ENCODE data around the gene CTSC. TPM values are rescaled to one million over a fixed set of nuclear protein-coding genes. Genes with fewer than 3 reads are reported as not detected.

CTSC gene
- total and polyA plus RNA-seq, 10 donors: 67.1 to 566 (median 253) TPM

- no peaks in the 10 kb centered on the region for H3K36me3 ChIP-seq
- 55 to 78% (median 74%) methylated on average over 3 of the region's 3 CpGs for WGBS, 5 donors
- H3K4me3 ChIP-seq: no peak overlapping the region
- intact Hi-C loops (cut with DNase I; ENCODE audit: low total_unique reads): no loop called here
- no peaks in the 10 kb centered on the region for H3K27me3 ChIP-seq (replicated peaks in 1 of 7)
- H3K27ac ChIP-seq: no peak overlapping the region
- no peaks in the 10 kb centered on the region for H3K9me3 ChIP-seq
- no peak for TF ChIP-seq CTCF (IDR thresholded peaks at IDR 0.05 in 8 of 11, conservative IDR thresholded peaks at IDR 0.05 in 3 of 11)
- TF ChIP-seq POLR2A (IDR thresholded peaks at IDR 0.05): no peak
- no peak for TF ChIP-seq POLR2AphosphoS5 (IDR thresholded peaks at IDR 0.05)
- H3K4me1 ChIP-seq: no peaks in the 10 kb centered on the region
- DNase-seq: no peak
These were observed 45.9 kb upstream of the CTSC start for GRCh38 chr11:88383447-88383846.

- TF ChIP-seq POLR2A (IDR thresholded peaks at IDR 0.05) (no peak), CTCF (IDR thresholded peaks at IDR 0.05 in 8 of 11, conservative IDR thresholded peaks at IDR 0.05 in 3 of 11) (no peak), POLR2AphosphoS5 (IDR thresholded peaks at IDR 0.05) (no peak)
- DNase-seq: no peak
- Histone ChIP-seq H3K4me1 (no peaks in the 10 kb centered on the region), H3K9me3 (no peaks in the 10 kb centered on the region), H3K4me3 (no peak overlapping the region), H3K36me3 (no peaks in the 10 kb centered on the region), H3K27me3 (replicated peaks in 1 of 7) (no peaks in the 10 kb centered on the region), H3K27ac (no peak overlapping the region)
- WGBS, 5 donors: 94 to 99% (median 96%) methylated on average over 3 of the region's 3 CpGs
- intact Hi-C loops (cut with DNase I; ENCODE audit: low total_unique reads): no loop called here
These were observed 41.6 kb upstream of the CTSC start for GRCh38 chr11:88379130-88379529.

GRCh38 chr11:88378422-88379066 is 41.0 kb upstream of the CTSC start:
- Histone ChIP-seq H3K36me3 (no peaks in the 10 kb centered on the region), H3K4me3 (no peak overlapping the region), H3K9me3 (no peaks in the 10 kb centered on the region), H3K27ac (no peak overlapping the region), H3K4me1 (no peaks in the 10 kb centered on the region), H3K27me3 (replicated peaks in 1 of 7) (no peaks in the 10 kb centered on the region)
- intact Hi-C loops (cut with DNase I; ENCODE audit: low total_unique reads): no loop called here
- no peak for DNase-seq
- no peak for TF ChIP-seq POLR2AphosphoS5 (IDR thresholded peaks at IDR 0.05)
- TF ChIP-seq CTCF (IDR thresholded peaks at IDR 0.05 in 8 of 11, conservative IDR thresholded peaks at IDR 0.05 in 3 of 11): no peak
- TF ChIP-seq POLR2A (IDR thresholded peaks at IDR 0.05): no peak
- 84 to 93% (median 93%) methylated on average over 4 of the region's 4 CpGs for WGBS, 5 donors

GRCh38 chr11:88377646-88378045 is 40.1 kb upstream of the CTSC start:
- H3K27ac ChIP-seq: no peak overlapping the region
- DNase-seq: no peak
- H3K4me1 ChIP-seq: no peaks in the 10 kb centered on the region
- no peak for TF ChIP-seq POLR2AphosphoS5 (IDR thresholded peaks at IDR 0.05)
- TF ChIP-seq POLR2A (IDR thresholded peaks at IDR 0.05): no peak
- TF ChIP-seq CTCF (IDR thresholded peaks at IDR 0.05 in 8 of 11, conservative IDR thresholded peaks at IDR 0.05 in 3 of 11): no peak
- no peaks in the 10 kb centered on the region for H3K27me3 ChIP-seq (replicated peaks in 1 of 7)
- H3K9me3 ChIP-seq: no peaks in the 10 kb centered on the region
- intact Hi-C loops (cut with DNase I; ENCODE audit: low total_unique reads): no loop called here
- no peak overlapping the region for H3K4me3 ChIP-seq
- H3K36me3 ChIP-seq: no peaks in the 10 kb centered on the region

All from spleen (tissue), 11 donors.